DMS153 (cell line): ENCODE data around the gene RFC4.

ENCODE experiments used
- DNase-seq: peaks from one replicate; lab custom pipeline; 2025; lab: John Stamatoyannopoulos, UW

RFC4 gene

DNA sequence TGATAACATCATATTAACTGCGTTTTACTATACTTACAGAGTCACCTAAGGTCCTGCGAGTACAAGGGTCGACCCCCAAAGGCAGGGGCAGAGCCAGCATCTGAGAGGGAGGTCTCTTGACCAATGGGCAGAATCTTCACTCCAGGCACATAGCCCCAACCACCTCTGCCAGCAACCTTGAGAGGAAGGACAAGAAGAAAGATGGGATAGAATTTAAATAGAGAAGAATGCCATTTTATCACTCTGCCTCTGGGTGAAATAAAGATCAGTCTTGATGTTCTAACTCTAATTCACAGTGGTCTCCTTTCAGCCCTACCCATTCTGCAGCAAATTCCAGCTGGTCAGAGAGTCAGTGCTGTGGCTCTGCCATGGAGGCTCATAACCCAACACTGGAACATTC is 62.6 kb downstream of the RFC4 start:
- no peak for DNase-seq

DNA sequence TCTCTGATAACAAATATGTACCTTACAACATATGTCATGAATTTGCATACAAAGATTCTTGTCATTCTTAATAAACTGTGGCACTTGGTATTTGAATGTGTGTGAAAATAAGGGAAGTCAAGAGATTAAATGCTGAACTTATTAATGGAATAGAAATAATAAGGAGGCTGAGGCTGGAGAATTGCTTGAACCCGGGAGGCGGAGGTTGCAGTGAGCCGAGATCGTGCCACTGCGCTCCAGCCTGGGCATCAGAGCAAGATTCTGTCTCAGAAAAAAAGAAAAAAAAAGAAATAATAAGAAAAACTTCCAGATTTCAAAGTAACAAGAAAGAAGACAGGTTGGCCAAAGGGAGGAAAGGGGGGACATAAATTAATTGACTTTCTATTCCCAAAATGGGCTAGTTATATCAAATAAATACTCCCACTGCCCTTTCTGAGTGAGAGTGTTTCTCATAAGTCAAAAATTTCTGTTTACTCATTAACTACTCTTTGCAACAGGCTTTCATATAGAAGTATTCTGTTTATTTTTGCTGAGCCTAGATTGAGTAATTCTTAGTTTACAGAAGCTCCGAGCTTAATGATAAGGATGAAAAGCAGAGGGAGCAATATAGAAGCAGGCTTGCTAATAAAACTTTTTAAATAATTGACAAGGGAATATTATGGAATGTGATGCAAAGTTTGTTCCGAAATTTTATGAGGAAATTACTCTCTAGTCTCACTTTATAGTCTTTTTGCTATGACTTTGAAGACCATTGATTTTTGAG is 63.5 kb downstream of the RFC4 start:
- DNase-seq: no peak
